Tibial artery (tissue), 4 donors: Measurements from ENCODE around the gene EMID1.
A peak's percentile ranks its signal among the peaks of the same experiment; 100 is the strongest.

Source experiments
- DNase-seq, 2 donors: peaks; one replicate each; pipeline ENCODE4 v3.0.0-alpha.2; 2019
- H3K27ac ChIP-seq, 2 donors: fragments of 200-600 bp; sonication (generic) in 1 of 2; 1 replicate in 1 of 2; 2 replicates in 1 of 2; pipeline ENCODE4 v1.5.1; 2018 to 2019; ENCODE audit warnings: mild to moderate bottlenecking in 1 of 2
- H3K27me3 ChIP-seq, 2 donors: fragments of 200-600 bp; sonication (generic) in 1 of 2; one replicate each; pipeline versions ENCODE4 v1.5.1 to v1.6.0; 2016 to 2019
- H3K36me3 ChIP-seq, 3 donors: fragments of 200-600 bp; sonication (generic) in 2 of 3; one replicate each; pipeline ENCODE4 v1.5.1; 2016 to 2019; ENCODE audit warnings: mild to moderate bottlenecking in 2 of 3
- H3K4me1 ChIP-seq, 4 donors: fragments of 200-600 bp; sonication (generic) in 2 of 4; 1 replicate in 3 of 4; 2 replicates in 1 of 4; pipeline ENCODE4 v1.5.1; 2016 to 2019
- H3K4me3 ChIP-seq, 2 donors: fragments of 200-600 bp; sonication (generic) in 1 of 2; 1 replicate in 1 of 2; 2 replicates in 1 of 2; pipeline ENCODE4 v1.5.1; 2018 to 2019; ENCODE audit warnings: mild to moderate bottlenecking in 2 of 2
- H3K9me3 ChIP-seq, 3 donors: fragments of 200-600 bp; sonication (generic) in 1 of 3; one replicate each; pipeline ENCODE4 v1.5.1; 2016 to 2019
- CTCF ChIP-seq, 2 experiments: fragments of 200-600 bp in 1 of 2; fragments of 450-650 bp in 1 of 2; IDR thresholded peaks; one replicate each; pipeline ENCODE4 v1.5.1; 2017 to 2019; ENCODE audit warnings: antibody characterized with exemption in 2 of 2, mild to moderate bottlenecking in 1 of 2, moderate library complexity in 1 of 2
- intact Hi-C: fragments of 100-400 bp; cut with DNase I; formaldehyde crosslinking; loops from one replicate; pipeline ENCODE4 v1.15.0; 2023; ENCODE audit warnings: low total_unique reads

The EMID1 gene

DNA sequence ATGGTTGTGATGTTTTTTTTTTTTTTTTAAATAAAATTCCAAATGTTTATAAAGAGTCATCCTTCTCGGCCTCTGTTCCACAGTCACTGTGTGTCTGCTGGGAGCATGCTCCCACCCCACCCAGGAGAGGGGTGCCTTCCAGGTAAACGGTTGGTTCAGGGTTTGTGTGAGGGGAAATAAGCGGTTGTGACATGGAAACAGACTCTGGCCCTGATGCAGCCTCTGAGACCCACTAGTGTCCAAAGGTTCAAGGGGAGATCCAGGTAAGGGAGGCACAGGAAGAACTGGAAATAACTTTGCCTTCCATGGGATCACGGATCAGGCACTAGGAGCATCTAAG, 94.7 kb downstream of the EMID1 start:
- Histone ChIP-seq H3K27me3 (no peaks in the 10 kb centered on the region), H3K4me3 (no peak overlapping the region), H3K4me1 (peaks cover 0 to 19% (median 12%) of the 10 kb centered on the region in 4 donors), H3K36me3 (peaks cover 52 to 60% (median 56%) of the 10 kb centered on the region in 3 donors), H3K9me3 (no peaks in the 10 kb centered on the region), H3K27ac (no peak overlapping the region)
- no peak for DNase-seq
- intact Hi-C loops, result no loop called here
- TF ChIP-seq CTCF (IDR thresholded peaks at IDR 0.05), result no peak

DNA sequence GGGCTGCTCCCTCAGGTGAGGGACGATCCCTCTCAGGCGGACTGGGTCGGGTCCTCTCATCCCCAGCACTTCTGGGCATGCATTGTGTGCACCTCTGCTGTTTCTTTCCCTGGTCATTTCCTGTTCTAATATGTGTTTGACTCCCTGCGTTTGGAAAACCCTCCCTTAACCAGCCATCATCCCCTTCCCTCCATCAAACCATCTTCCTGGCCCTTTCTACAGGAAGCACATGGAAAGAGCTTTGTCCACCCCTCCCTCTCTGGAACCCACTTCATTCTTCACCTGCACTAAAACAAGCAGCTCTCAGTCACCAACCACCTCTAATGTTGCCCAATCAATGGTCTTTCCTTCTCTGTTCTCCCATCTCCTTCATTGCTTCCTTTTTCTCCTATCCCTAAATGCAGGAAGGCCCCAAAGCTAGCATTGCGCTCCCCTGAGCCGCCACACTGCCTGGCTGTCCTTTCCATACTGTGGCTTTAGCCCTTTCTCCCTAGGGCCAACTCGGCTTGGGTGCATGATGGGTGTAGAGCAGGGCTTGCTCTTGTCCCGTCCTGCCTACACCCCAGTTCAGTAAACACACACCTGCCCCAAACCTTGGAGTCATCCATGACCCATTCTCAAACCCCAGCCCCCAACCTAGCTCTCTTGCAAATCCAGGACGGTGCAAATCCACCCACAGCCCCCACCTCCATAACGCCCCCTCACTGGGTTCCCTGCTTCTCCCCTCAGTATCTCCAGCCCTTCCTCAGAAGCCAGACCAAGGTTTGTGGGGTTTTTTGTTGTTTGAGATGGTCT, 95.3 kb downstream of the EMID1 start:
- no peak for TF ChIP-seq CTCF (IDR thresholded peaks at IDR 0.05)
- intact Hi-C loops, result no loop called here
- H3K36me3 ChIP-seq, result peaks cover 46 to 55% (median 50%) of the 10 kb centered on the region in 3 donors
- H3K27ac ChIP-seq, result no peak overlapping the region
- H3K4me1 ChIP-seq, result peaks cover 0 to 21% (median 13%) of the 10 kb centered on the region in 4 donors
- DNase-seq, result no peak
- H3K9me3 ChIP-seq, result no peaks in the 10 kb centered on the region
- no peaks in the 10 kb centered on the region for H3K27me3 ChIP-seq
- no peak overlapping the region for H3K4me3 ChIP-seq

DNA sequence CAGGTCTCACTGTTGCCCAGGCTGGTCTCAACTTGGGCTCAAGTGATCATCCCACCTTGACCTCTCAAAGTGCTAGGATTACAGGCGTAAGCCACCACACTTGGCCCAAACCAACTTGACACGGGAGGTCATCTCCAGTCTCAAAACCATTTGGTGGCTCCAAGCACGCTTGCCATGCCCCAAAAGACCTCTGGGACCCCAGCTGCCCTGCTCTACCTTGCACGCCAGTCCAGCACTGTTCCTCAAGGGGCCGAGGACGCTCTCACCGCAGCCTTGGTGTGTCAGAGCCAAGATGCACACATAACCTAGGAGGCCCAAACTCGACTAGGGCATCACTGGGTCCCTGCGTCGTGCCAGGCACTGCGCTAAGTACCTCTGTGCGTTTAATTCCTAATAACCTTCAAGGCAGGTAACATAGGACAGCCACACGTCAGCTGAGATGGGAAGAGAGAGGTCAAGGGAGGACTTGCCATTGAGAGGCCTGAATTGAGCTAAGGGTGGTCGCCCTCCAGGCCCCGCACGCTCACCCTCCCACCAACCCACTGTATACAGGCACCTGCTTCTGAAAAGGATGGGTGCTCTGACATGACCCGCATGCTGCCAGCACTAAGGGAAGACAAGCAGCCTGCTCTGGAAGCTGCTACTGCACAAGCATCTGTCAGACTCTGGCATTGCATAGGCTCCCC, 96.2 kb downstream of the EMID1 start:
- no peak for TF ChIP-seq CTCF (IDR thresholded peaks at IDR 0.05)
- Histone ChIP-seq H3K4me3 (no peak overlapping the region), H3K9me3 (no peaks in the 10 kb centered on the region), H3K27ac (peak overlapping the region; percentile 0 to 42), H3K36me3 (peaks cover 38 to 46% (median 42%) of the 10 kb centered on the region in 3 donors), H3K27me3 (no peaks in the 10 kb centered on the region), H3K4me1 (peaks cover 0 to 21% (median 15%) of the 10 kb centered on the region in 4 donors)
- no peak for DNase-seq
- intact Hi-C loops, result no loop called here

DNA sequence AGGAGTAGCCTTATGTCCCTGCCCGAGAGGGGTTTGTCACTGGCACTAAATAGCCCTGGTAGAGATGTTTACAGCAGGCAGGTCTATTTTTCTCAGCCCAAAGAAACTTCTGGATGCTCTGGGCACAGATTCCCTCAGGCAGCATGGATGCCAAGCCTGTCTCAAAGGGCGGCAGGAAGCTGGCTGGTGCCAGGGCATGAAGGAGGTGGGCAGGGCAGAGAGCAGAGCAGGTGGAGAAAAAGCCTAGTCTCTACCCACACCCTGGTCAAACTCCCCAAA, 96.6 kb downstream of the EMID1 start:
- H3K4me1 ChIP-seq, result peaks cover 0 to 21% (median 16%) of the 10 kb centered on the region in 4 donors
- peak overlapping the region; percentile 0 to 42 for H3K27ac ChIP-seq
- intact Hi-C loops, result no loop called here

More for the DNA sequence above, 96.6 kb downstream of the EMID1 start:
- no peak for DNase-seq
- Histone ChIP-seq H3K4me3 (no peak overlapping the region), H3K36me3 (peaks cover 33 to 41% (median 37%) of the 10 kb centered on the region in 3 donors), H3K27me3 (no peaks in the 10 kb centered on the region), H3K9me3 (no peaks in the 10 kb centered on the region)
- TF ChIP-seq CTCF (IDR thresholded peaks at IDR 0.05), result no peak
